ENCODE measurements around the gene ST3GAL3.
A peak's percentile ranks its signal among the peaks of the same experiment; 100 is the strongest.
"Not testable (repeated sequence)": the region's sequence is repeated elsewhere in the genome, so short reads cannot be mapped to it uniquely, and the experiment has no call there.

The ST3GAL3 gene

DNA sequence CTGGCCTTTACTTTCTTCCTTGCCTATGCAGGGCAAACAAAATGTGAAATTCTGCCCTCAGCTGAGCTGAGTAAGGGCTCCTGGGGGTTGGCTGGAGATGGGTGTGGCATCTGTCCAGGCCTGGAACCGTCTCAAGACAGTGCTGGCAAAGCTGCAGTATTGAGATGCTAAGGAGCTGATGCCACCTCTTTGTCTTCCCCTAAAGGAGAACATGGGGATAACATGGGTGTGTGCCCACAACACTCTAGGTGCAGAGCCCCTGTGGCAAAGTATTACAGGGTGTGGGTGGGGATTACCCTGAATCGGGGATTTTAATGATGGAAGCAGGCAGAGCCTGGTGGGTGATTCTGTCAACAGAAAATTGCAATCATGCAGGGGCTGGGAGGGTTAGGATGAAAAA lies 2.5 kb upstream of the ST3GAL3 start:
- DNase-seq: no peak

DNA sequence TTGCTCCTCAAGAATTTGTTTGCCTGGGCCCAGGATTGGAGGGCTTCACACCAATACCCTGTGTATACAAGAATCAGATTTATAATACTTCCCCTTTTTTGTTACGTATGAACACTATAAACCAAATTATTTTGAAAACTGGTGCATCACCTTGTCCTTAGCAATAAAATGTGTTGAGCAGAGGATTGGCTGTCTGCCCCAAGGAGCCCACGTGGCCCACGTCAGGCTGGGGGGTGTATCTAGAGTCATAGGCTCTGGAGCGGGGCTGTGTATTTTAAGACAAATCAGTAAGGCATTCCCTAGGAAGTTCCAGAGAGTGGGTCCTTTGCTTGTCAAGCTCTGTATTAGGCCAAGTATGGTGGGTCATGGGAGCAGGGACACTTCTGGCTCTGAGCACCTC lies 2.0 kb upstream of the ST3GAL3 start:
- DNase-seq: no peak

DNA sequence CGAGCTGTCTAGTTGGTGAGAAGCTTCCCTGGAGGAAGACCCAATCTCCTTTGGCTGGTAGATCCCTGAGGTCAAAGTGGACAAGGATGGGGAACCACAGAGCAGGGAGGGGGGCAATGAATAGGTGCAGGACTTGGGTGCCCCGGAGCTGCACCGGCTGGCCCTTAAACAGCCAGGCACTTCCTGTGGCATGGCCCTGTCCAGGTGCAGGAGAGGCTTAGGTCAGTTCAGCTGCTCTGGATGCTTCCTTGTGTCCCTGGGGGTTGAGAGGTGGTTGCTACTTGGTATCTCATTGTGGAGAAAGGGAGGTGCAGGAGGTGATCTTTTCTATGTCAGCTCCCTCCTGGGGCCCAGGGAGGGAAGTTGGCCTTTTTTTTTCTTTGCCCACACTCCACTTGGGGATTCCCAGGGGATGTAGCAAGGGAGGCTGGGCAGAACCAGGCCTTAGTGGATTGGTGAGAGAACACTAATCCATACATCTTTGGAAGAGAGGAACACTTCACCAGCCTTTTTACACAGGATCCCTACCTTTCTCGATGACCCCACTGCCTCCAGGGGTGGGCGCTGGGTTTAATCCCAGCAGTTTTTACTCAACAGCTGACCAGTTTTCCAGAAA lies 1.2 kb upstream of the ST3GAL3 start:
- DNase-seq: no peak

DNA sequence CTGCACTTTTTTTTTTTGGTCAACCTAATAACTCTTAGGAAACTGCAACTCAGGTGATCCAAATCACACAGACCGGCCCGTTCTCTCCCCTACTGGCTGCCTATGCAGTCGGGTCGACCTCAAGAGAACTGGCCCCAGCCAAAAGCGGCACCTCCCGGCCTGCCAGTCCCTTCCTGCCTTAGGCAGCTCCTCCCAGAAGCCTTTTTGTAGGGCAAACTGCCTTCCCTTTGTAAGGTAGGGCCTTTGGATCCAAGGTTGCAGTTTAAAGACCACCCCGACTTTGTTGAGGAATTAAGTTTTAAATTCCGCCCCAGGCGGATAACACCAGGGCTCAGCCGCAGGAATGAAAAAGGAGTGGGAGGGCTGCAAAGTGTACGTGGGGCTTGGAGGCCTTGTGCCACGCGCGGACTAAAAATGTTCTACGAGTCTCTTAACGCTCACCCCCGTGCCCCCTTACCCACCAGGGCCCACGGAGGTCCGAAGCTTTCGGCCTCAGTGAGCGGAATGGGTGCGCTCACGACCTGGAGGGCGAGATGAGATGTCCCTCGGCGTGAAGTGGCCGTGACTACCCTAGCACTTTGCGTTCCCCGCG lies 642 bp upstream of the ST3GAL3 start:
- DNase-seq: peak; percentile 13

DNA sequence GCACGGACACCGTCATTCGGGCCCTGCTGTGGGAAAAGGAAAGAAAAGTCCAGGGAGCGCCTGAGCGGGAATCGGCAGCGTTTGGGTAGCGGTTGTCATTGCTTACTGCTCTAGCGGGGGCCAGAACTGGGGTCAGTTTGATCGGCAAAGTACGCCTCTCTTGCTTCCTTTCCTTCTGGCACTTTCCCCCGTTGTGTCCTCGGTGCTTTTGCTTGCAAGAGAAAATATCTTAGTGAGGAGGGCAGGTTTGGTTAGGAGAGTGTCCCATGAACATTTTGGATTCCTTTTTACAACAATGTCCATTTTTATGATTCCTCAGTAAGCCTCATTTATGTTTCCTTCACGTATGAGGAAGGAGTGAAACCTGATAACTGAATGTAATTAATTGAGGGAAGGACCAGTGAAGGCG lies 670 bp downstream of the ST3GAL3 start:
- peak; percentile 60 for DNase-seq

GRCh38 chr1:43711049-43711448 lies 3.7 kb downstream of the ST3GAL3 start:
- DNase-seq: no peak

DNA sequence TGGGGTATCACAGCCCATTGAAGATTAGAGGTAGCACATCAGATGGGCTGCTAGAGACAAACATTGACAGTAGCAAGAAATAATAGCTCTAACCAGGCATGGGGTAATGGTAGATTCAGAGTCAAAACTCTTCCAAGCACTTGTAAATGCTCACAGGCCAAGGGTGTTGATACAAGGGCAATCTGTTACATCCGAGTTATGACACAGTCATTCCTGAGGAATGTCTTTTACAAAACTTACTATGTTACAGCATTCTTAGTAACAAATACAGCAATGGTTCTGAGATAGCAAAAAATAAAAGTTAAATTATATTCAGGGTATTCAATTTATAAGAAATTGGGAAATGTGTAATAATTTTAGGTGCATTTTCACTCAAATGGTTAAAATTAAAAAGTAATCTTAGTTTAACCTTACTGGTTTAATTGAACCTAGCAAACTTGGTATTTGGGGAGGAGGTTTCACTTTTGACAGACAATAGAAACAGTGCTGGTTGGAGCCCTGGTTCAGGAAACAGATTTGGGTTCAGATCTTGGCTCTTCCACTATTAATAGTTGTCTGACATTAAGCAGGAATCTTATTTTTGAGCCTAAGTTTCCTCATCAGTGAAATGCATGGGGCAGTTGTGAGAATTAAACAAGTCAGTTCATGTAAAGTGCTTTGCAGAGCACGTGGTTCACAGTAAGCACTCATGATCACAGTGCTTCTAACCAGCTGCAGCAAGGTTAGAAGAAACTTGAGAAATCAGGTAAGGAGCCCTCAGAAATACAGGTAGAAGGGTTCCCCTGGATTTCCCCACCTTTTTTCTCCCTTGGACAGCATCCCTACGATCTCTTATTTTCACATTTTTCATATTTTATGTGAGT lies 4.4 kb downstream of the ST3GAL3 start:
- no peak for DNase-seq

DNA sequence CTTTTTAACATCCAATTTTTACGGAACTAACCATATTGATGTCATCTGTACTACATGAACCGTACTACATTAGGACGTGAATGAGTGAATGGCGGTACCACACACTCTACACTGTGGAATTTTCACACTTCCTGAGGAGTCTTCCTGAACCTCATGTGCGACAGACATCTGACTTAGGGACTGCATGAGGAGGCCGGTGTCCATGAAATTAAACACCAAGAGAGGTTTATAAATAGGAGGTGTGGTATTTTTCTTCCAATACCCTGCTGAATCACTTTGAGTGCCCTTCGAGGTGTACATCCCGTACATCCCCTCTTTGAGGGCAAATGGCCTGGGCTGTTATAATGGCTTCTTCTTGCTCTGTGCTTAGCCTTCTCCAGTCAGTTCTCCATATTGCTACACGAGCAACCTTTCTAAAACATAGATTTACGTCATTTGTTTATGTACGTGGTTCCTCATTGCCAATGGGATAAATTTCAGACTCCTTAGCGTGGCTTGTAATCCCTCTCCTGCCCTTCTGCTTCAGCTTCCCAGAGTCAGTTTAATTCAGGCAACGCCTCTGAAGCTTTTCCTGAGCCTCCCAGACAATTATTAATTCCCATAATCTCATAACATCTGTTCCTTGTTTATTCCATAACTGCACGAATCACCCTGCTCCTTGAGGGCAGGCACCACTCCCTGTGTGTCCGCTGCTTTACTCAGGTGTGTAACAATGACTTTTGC lies 9.4 kb downstream of the ST3GAL3 start:
- DNase-seq: no peak

DNA sequence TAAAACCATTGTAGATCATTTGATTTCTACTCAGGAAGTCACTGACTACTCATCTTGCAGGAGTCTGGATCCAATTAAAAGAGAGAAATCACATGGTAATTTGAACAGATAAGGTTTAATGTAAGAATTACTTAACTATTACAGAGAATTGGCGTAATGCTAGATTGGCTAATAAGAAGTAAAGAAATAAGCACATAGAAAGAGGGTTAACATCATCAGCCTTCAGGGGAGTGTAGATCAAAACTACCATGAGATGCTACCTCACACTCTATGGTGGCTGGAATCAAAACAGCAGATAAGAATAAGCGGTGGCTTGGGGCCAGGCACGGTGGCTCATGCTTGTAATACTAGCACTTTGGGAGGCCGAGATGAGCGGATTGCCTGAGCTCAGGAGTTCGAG lies 11.7 kb downstream of the ST3GAL3 start:
- no peak for DNase-seq

GRCh38 chr1:43719670-43720419 lies 12.5 kb downstream of the ST3GAL3 start:
- not testable (repeated sequence) for DNase-seq

- DNase-seq: no peak
Measured at GRCh38 chr1:43722810-43723209, 15.5 kb downstream of the ST3GAL3 start.

DNA sequence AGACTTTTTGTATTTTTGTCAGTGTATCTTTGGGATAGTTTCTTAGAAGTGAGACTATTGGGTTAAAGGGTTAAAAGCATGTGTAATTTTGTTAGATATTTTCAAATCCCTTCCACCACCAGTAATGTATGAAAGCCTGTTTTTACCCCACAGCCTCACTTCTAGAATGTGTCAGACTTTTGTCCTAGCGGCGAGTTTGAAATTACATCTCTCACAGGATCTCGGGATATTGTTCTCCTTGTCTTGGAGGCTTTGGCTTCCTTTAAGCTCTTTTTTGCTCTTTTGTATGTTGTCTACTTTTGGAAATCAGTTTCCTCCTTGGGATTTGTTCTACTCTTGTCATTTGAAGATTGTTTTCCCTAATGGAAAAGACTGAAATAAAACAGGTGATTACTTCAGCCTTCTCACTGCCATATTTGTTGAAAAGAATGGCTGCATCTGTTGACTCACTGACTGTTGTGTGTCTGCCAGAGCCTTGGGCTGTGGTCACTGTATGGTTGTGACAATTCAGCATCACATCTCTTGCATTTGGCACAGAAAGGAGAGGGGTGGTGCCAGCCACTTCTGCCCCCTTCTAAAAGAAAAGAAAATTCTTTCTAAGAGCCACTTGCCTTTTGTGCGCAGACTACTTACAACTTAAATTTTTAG lies 22.6 kb downstream of the ST3GAL3 start:
- no peak for DNase-seq

DNA sequence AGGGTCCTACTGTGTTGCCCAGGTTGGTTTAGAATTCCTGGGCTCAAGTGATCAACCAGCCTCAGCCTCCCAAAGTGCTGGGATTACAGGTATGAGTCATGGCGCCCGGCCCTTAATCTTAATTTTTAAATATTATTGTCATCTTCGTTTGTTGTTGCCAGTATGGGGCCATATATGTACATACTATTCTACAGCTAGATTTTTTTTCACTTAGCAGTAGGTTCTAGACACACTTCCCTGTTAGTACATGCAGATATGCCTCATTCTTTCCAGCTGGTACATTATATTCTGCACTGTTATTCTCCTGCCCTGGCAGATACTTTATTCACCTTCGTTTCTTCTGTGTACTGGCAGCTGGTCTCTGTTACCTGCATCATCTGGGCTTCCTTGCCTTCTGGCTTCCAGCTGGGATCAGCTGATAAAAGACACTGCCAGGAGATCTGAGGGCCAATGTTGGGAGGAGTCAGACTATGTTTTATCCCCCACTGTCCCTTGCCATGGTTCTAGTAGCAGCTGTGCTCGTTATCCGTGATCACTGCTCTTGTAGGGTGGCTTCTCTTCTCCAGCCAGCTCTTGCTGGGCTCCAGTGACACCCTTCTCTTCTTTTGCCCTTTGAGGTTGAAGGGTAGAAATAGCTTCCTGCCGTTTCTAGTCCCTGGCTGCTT lies 24.7 kb downstream of the ST3GAL3 start:
- DNase-seq: no peak

- no peak for DNase-seq
Measured at GRCh38 chr1:43736819-43737218, 29.5 kb downstream of the ST3GAL3 start.

GRCh38 chr1:43742026-43742425 lies 34.7 kb downstream of the ST3GAL3 start:
- no peak for DNase-seq

DNA sequence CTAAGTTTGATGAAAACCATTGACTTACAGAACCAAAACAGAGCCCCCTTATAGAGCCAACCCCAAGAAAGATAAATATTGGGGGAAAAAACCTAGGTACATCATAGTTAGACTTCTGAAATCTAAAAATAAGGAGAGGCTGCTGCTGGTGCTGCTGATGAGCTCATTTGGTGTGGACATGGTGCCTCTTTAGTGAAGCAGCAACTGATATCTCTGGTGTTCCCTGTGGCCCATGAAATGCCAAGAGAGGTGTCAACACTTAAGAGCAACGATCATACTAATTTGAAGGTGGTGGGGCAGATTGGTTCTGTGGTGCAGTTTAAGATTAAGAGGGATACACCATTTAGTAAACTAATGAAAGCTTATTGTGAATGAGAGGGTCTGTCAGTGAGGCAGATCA lies 35.9 kb downstream of the ST3GAL3 start:
- peak; percentile 85 for DNase-seq

- DNase-seq: no peak
Measured at GRCh38 chr1:43747736-43748135, 40.4 kb downstream of the ST3GAL3 start.

DNA sequence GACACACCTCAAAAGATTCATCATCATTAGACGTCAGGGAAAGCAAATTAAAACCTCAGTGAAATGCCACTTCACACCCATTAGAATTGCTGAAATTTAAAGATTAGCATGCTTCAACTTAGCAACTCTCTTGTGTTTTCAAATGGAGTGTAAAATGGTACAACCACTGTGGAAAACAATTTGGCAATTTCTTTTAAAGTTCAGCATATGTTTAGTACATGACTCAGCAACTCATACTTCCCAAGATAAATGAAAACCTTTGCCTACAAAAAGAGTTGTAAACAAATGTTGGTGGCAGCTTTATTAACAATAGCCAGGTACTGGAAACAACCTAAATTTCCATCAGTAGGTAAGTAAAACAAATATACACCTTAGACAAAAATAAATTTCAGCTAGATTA lies 42.7 kb downstream of the ST3GAL3 start:
- no peak for DNase-seq

GRCh38 chr1:43753422-43753821 lies 46.1 kb downstream of the ST3GAL3 start:
- DNase-seq: no peak

DNA sequence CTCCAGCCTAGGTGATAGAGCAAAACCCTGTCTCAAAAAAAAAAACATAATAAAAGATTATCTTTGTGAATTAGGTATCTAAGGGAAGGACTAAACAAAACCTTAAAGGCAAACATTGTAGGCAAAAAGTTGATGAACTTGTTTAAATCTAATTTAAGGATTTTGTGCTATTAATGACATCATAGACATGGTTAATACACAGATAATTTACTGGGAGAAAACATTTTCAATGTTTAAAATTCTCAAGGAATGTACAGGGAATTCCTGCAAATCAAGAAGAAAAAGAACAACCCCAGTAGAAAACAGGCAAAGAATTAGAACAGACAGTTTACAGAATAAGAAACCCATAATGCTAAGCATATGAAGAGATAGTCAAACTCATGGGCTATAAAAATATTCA lies 47.6 kb downstream of the ST3GAL3 start:
- no peak for DNase-seq

DNA sequence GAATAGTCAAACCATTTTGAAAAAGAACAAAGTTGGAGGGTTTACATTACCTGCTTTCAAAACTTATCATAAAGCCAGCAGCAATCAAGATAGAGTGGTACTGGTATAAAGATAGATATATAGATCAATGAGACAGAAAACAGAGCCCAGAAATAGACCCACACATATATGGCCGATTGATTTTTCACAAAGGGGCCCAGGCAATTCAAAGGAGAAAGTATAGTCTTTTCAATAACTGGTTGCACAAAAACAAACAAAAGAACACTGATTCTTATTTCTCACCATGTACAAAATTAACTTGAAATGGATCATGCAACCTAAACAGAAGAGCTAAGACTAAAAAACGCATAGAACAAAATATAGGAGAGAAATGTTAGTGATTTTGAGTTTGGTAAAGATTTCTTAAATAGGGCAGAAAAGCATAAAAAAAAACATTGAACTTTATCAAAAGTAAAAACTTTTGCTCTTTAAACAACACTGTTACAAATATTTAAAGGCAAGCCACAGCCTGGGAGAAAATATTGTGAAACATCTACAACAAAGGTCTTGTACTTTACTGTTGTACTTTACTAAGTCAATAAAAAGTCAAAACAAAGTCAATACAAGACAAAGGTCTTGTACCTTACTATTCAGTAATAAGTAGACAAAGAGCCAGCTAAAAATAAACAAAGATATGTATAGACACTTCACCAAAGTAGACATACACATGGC lies 50.2 kb downstream of the ST3GAL3 start:
- no peak for DNase-seq
